DOHH2 (cell line): ENCODE data around the gene ANKRD33B.

Experiments used
- H3F3A ChIP-seq: fragments of 200-600 bp; sonication (generic), shearing (Covaris generic); 2 replicates; pipeline ENCODE4 v1.6.0; 2016; ENCODE audit warnings: antibody characterized with exemption, mild to moderate bottlenecking; ENCODE audit not compliant: control insufficient read depth, insufficient read depth
- H3K27ac ChIP-seq: fragments of 200-600 bp; sonication (generic); 2 replicates; pipeline ENCODE4 v1.5.1; 2014; ENCODE audit warnings: low read depth, mild to moderate bottlenecking, low read length, moderate library complexity
- H3K27me3 ChIP-seq: fragments of 200-600 bp; sonication (generic); 2 replicates; pipeline ENCODE4 v1.6.1; 2014; ENCODE audit warnings: mild to moderate bottlenecking, low read length, mixed read lengths; ENCODE audit not compliant: control insufficient read depth
- H3K36me3 ChIP-seq: fragments of 200-600 bp; sonication (generic); 2 replicates; pipeline ENCODE4 v1.6.1; 2014; ENCODE audit warnings: mild to moderate bottlenecking, low read length, moderate library complexity, mixed read lengths; ENCODE audit not compliant: control insufficient read depth
- H3K4me1 ChIP-seq: fragments of 200-600 bp; sonication (generic); 2 replicates; pipeline ENCODE4 v1.6.1; 2014; ENCODE audit warnings: mild to moderate bottlenecking, low read length, mixed read lengths; ENCODE audit not compliant: control insufficient read depth
- H3K4me2 ChIP-seq: fragments of 200-600 bp; sonication (generic); 2 replicates; pipeline ENCODE4 v1.6.0; 2014; ENCODE audit warnings: mild to moderate bottlenecking, low read length, moderate library complexity
- H3K4me3 ChIP-seq: fragments of 200-600 bp; sonication (generic); 2 replicates; pipeline ENCODE4 v1.5.1; 2014; ENCODE audit warnings: mild to moderate bottlenecking, low read length, mixed read lengths
- H3K79me2 ChIP-seq: fragments of 200-600 bp; sonication (generic); 2 replicates; pipeline ENCODE4 v1.6.1; 2014; ENCODE audit warnings: mild to moderate bottlenecking, low read length, mixed read lengths; ENCODE audit not compliant: control insufficient read depth
- H3K9me2 ChIP-seq: fragments of 200-600 bp; sonication (generic); replicated peaks from 2 replicates; pipeline ENCODE4 v1.6.1; 2014; ENCODE audit warnings: mild to moderate bottlenecking, low read length, mixed read lengths; ENCODE audit not compliant: control insufficient read depth
- H3K9me3 ChIP-seq: fragments of 200-600 bp; sonication (generic); 2 replicates; pipeline ENCODE4 v1.6.1; 2014; ENCODE audit warnings: antibody characterized with exemption, low read length, mixed read lengths; ENCODE audit not compliant: control insufficient read depth, insufficient read depth
- H4K20me1 ChIP-seq: fragments of 200-600 bp; sonication (generic); 2 replicates; pipeline ENCODE4 v1.6.0; 2014; ENCODE audit warnings: low read depth, mild to moderate bottlenecking, antibody characterized with exemption, low read length, moderate library complexity; ENCODE audit not compliant: control insufficient read depth, insufficient read depth
- EZH2phosphoT487 ChIP-seq: fragments of 200-600 bp; sonication (generic); IDR thresholded peaks from 2 replicates; pipeline ENCODE4 v1.6.1; 2017; ENCODE audit warnings: borderline replicate concordance, mild to moderate bottlenecking, antibody characterized with exemption, low read length, moderate library complexity, mixed read lengths
- TF ChIP-seq, protein P1 (sequence below): fragments of 200-600 bp; sonication (generic); IDR thresholded peaks from one replicate; pipeline ENCODE4 v1.5.1; 2014; ENCODE audit warnings: antibody characterized with exemption, mild to moderate bottlenecking, low read depth, low read length; ENCODE audit not compliant: poor library complexity, severe bottlenecking

Gene ANKRD33B

DNA sequence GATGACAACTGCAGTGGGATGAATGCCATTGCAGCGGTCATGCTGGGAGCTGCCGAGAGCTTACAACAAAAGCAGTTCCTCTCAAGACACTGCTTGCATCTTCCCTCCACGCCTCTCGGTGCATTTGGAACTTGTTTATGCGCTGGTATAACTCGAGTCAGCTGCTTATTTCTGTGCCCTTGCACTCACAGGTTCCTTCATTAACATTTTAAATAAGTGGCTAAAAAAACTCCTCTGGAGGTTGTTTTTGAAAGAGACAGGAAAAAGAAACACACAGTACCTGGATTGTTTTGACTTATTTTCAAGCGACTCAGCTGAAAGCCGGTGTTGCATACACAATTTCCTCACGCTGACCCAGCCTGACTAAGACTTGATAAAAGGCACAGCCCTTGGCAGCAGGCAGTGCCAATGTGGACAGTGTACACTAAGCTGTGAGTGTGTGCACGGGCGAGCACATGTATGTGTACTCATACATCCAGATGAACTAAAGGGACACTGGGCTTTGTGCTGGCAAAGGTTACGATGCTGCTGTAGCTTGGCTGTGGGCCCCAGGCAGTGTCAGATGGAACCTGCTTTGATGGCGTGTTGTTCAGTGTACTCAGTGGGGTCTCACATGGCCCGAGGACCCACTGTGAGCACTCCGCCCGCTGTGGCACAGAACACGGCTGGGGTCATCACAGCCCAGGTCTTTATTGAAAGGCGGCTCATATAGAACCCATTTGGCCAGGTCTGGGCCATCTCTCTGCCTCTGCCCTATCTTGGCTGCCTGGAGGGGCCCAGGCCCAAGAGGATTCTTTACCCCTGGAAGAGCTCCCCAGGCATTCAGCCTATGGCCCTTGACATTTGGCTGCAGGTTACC is 92.3 kb downstream of the ANKRD33B start:
- Histone ChIP-seq H3K27ac (no peak overlapping the region), H3K27me3 (no peaks in the 10 kb centered on the region), H4K20me1 (no peaks in the 10 kb centered on the region), H3K4me1 (no peaks in the 10 kb centered on the region), H3K4me2 (no peak overlapping the region), H3F3A (no peaks in the 10 kb centered on the region), H3K36me3 (no peaks in the 10 kb centered on the region), H3K79me2 (no peaks in the 10 kb centered on the region), H3K4me3 (no peak overlapping the region), H3K9me3 (no peaks in the 10 kb centered on the region), H3K9me2 (no peaks in the 10 kb centered on the region)
- TF ChIP-seq, protein P1, sequence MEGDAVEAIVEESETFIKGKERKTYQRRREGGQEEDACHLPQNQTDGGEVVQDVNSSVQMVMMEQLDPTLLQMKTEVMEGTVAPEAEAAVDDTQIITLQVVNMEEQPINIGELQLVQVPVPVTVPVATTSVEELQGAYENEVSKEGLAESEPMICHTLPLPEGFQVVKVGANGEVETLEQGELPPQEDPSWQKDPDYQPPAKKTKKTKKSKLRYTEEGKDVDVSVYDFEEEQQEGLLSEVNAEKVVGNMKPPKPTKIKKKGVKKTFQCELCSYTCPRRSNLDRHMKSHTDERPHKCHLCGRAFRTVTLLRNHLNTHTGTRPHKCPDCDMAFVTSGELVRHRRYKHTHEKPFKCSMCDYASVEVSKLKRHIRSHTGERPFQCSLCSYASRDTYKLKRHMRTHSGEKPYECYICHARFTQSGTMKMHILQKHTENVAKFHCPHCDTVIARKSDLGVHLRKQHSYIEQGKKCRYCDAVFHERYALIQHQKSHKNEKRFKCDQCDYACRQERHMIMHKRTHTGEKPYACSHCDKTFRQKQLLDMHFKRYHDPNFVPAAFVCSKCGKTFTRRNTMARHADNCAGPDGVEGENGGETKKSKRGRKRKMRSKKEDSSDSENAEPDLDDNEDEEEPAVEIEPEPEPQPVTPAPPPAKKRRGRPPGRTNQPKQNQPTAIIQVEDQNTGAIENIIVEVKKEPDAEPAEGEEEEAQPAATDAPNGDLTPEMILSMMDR = no peak
- no peak for TF ChIP-seq EZH2phosphoT487

- TF ChIP-seq EZH2phosphoT487 = no peak
- TF ChIP-seq, protein P1 = no peak
- Histone ChIP-seq H3K9me3 (no peaks in the 10 kb centered on the region), H3K27me3 (no peaks in the 10 kb centered on the region), H3F3A (no peaks in the 10 kb centered on the region), H3K27ac (no peak overlapping the region), H3K4me1 (no peaks in the 10 kb centered on the region), H3K36me3 (no peaks in the 10 kb centered on the region), H3K4me3 (no peak overlapping the region), H3K4me2 (no peak overlapping the region), H3K9me2 (no peaks in the 10 kb centered on the region), H4K20me1 (no peaks in the 10 kb centered on the region), H3K79me2 (no peaks in the 10 kb centered on the region)
Measured at GRCh38 chr5:10658265-10658664, 94.4 kb downstream of the ANKRD33B start.

GRCh38 chr5:10660135-10660534 is 96.3 kb downstream of the ANKRD33B start:
- Histone ChIP-seq H3K27ac (no peak overlapping the region), H3K36me3 (no peaks in the 10 kb centered on the region), H4K20me1 (no peaks in the 10 kb centered on the region), H3K9me2 (no peaks in the 10 kb centered on the region), H3K4me3 (no peak overlapping the region), H3F3A (no peaks in the 10 kb centered on the region), H3K27me3 (no peaks in the 10 kb centered on the region), H3K9me3 (no peaks in the 10 kb centered on the region), H3K4me1 (no peaks in the 10 kb centered on the region), H3K4me2 (no peak overlapping the region), H3K79me2 (no peaks in the 10 kb centered on the region)
- TF ChIP-seq, protein P1 = no peak
- no peak for TF ChIP-seq EZH2phosphoT487
